WTC11 (cell line): ENCODE data around the gene RGS7. TPM values are rescaled to one million over a fixed set of nuclear protein-coding genes. Genes with fewer than 3 reads are reported as not detected.

Experiments
- ATAC-seq: fragments of 200-7000 bp; cut with Tn5 transposase; 2 replicates; pipeline ENCODE4 v1.10.0; 2021; ENCODE audit warnings: mild to moderate bottlenecking, moderate library complexity
- CTCF ChIA-PET: fragments of 300-600 bp; sonication (Branson Sonifier 250); formaldehyde crosslinking; loops from one replicate; lab custom pipeline; 2021; ENCODE audit warnings: antibody characterized with exemption; lab: Charles Lee
- POLR2A ChIA-PET: fragments of 350-600 bp; sonication (Branson Sonifier 250); formaldehyde crosslinking; loops from one replicate; lab custom pipeline; 2021; ENCODE audit warnings: antibody characterized with exemption; lab: Charles Lee
- DNase-seq: peaks from one replicate; pipeline ENCODE4 v3.0.0; 2021; ENCODE audit warnings: low spot score
- H3K27ac Mint-ChIP-seq: 2 replicates; pipeline ENCODE4 v1.8.0; 2021; ENCODE audit warnings: mixed read lengths
- H3K27me3 Mint-ChIP-seq: 2 replicates; pipeline ENCODE4 v1.8.0; 2021; ENCODE audit warnings: low read depth, mild to moderate bottlenecking, moderate library complexity, mixed read lengths
- H3K36me3 Mint-ChIP-seq: 2 replicates; pipeline ENCODE4 v1.8.0; 2021; ENCODE audit warnings: mixed read lengths
- H3K4me1 Mint-ChIP-seq: 2 replicates; pipeline ENCODE4 v1.8.0; 2022; ENCODE audit warnings: mixed read lengths
- H3K4me3 Mint-ChIP-seq: 2 replicates; pipeline ENCODE4 v1.8.0; 2021; ENCODE audit warnings: mild to moderate bottlenecking, moderate library complexity, mixed read lengths
- H3K9me3 Mint-ChIP-seq: 2 replicates; pipeline ENCODE4 v1.8.0; 2021; ENCODE audit warnings: mixed read lengths
- ATF1 ChIP-seq: sonication (generic); formaldehyde crosslinking; IDR thresholded peaks from 2 replicates; pipeline ENCODE4 v1.8.1; 2023; ENCODE audit warnings: mild to moderate bottlenecking, moderate library complexity, missing genetic modification reagents
- EMX1 ChIP-seq: fragments of 250-450 bp; sonication (Bioruptor Pico); IDR thresholded peaks from 2 replicates; pipeline ENCODE4 v1.8.0; 2021; ENCODE audit warnings: mild to moderate bottlenecking
- FOXJ3 ChIP-seq: sonication (generic); formaldehyde crosslinking; IDR thresholded peaks from 2 replicates; pipeline ENCODE4 v1.9.0; 2021; ENCODE audit warnings: missing genetic modification reagents, mild to moderate bottlenecking, borderline replicate concordance
- FOXP1 ChIP-seq: sonication (generic); formaldehyde crosslinking; IDR thresholded peaks from 2 replicates; pipeline ENCODE4 v1.8.0; 2022; ENCODE audit warnings: missing genetic modification reagents, mild to moderate bottlenecking, moderate library complexity, borderline replicate concordance
- GTF2I ChIP-seq: fragments of 250-450 bp; sonication (Bioruptor Pico); conservative IDR thresholded peaks from 2 replicates; pipeline ENCODE4 v1.4.0; 2021; ENCODE audit warnings: mild to moderate bottlenecking
- JUN ChIP-seq: sonication (generic); formaldehyde crosslinking; IDR thresholded peaks from 2 replicates; pipeline ENCODE4 v1.8.0; 2023; ENCODE audit warnings: mild to moderate bottlenecking, missing genetic modification reagents
- MXD4 ChIP-seq: fragments of 250-450 bp; sonication (Bioruptor Pico); IDR thresholded peaks from 2 replicates; pipeline ENCODE4 v1.8.0; 2021; ENCODE audit warnings: mild to moderate bottlenecking, moderate library complexity, borderline replicate concordance
- NR2C2 ChIP-seq: sonication (generic); formaldehyde crosslinking; IDR thresholded peaks from 2 replicates; pipeline ENCODE4 v1.8.0; 2022; ENCODE audit warnings: mild to moderate bottlenecking, missing genetic modification reagents
- NR3C1 ChIP-seq: sonication (generic); formaldehyde crosslinking; conservative IDR thresholded peaks from 2 replicates; pipeline ENCODE4 v1.8.1; 2023; ENCODE audit warnings: low read depth, mild to moderate bottlenecking, missing genetic modification reagents
- OVOL2 ChIP-seq: fragments of 250-450 bp; sonication (Bioruptor Pico); IDR thresholded peaks from 2 replicates; pipeline ENCODE4 v1.9.0; 2021; ENCODE audit warnings: mild to moderate bottlenecking, borderline replicate concordance
- PRRX2 ChIP-seq: fragments of 250-450 bp; sonication (Bioruptor Pico); IDR thresholded peaks from 2 replicates; pipeline ENCODE4 v1.8.0; 2021; ENCODE audit warnings: mild to moderate bottlenecking
- ZNF138 ChIP-seq: sonication (generic); formaldehyde crosslinking; conservative IDR thresholded peaks from 2 replicates; pipeline ENCODE4 v1.8.1; 2022; ENCODE audit warnings: mild to moderate bottlenecking, moderate library complexity, missing genetic modification reagents
- ZNF416 ChIP-seq: fragments of 250-450 bp; sonication (Bioruptor Pico); IDR thresholded peaks from 2 replicates; pipeline ENCODE4 v1.9.0; 2021; ENCODE audit warnings: mild to moderate bottlenecking, inconsistent platforms
- ZNF423 ChIP-seq: fragments of 250-450 bp; sonication (Bioruptor Pico); IDR thresholded peaks from 2 replicates; pipeline ENCODE4 v2.1.2; 2022; ENCODE audit warnings: mild to moderate bottlenecking, moderate library complexity
- total RNA-seq: library from RNA; stranded (reverse); gene quantifications from 3 replicates; pipeline ENCODE4 v1.2.3, GENCODE V29; 2021
- TF ChIP-seq, protein P1 (sequence below): sonication (generic); formaldehyde crosslinking; IDR thresholded peaks from 2 replicates; pipeline ENCODE4 v1.8.1; 2022; ENCODE audit warnings: missing genetic modification reagents, borderline replicate concordance
- TF ChIP-seq, protein P2 (sequence below): fragments of 250-450 bp; sonication (Bioruptor Pico); IDR thresholded peaks from 2 replicates; pipeline ENCODE4 v1.9.0; 2021; ENCODE audit warnings: mild to moderate bottlenecking
- TF ChIP-seq, protein P3 (sequence below): fragments of 250-450 bp; sonication (Bioruptor Pico); IDR thresholded peaks from 2 replicates; pipeline ENCODE4 v1.9.0; 2021; ENCODE audit warnings: mild to moderate bottlenecking
- TF ChIP-seq, protein P4 (sequence below): fragments of 250-450 bp; sonication (Bioruptor Pico); IDR thresholded peaks from 2 replicates; pipeline ENCODE4 v1.8.0; 2021; ENCODE audit warnings: mild to moderate bottlenecking
- TF ChIP-seq, protein P5 (sequence below): sonication (generic); formaldehyde crosslinking; IDR thresholded peaks from 2 replicates; pipeline ENCODE4 v1.8.1; 2022; ENCODE audit warnings: mild to moderate bottlenecking, moderate library complexity, missing genetic modification reagents
- TF ChIP-seq, protein P6 (sequence below): sonication (generic); formaldehyde crosslinking; IDR thresholded peaks from 2 replicates; pipeline ENCODE4 v1.8.0; 2023; ENCODE audit warnings: missing genetic modification reagents, mild to moderate bottlenecking, borderline replicate concordance

RGS7 gene
- total RNA-seq, 1 experiment from 2014 or later: 1.2 TPM

DNA sequence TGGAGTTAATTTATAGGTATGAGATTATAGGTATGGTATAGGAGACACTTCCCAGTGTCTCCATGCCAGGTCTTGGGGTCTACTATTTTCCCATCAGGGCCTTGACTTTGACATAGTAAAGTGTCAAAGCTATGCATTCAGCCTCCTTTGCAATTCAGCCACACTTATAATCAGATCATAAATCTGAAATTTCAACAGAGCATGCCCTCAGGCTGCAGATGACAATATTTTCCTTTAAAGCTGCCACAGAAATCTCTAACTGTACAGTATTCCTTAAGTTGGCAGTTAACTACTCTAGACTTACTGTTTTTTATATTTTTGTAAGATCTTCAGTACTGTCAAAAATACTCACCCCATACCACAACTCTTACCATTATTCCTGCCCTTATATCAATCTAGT is 30.2 kb upstream of the RGS7 start (continued):
- TF ChIP-seq PRRX2 (no peak), ZNF138 (CRISPR knock-in tag) (no peak), GTF2I (no peak), JUN (CRISPR knock-in tag) (no peak), ATF1 (CRISPR knock-in tag) (no peak)
- TF ChIP-seq, protein P1, sequence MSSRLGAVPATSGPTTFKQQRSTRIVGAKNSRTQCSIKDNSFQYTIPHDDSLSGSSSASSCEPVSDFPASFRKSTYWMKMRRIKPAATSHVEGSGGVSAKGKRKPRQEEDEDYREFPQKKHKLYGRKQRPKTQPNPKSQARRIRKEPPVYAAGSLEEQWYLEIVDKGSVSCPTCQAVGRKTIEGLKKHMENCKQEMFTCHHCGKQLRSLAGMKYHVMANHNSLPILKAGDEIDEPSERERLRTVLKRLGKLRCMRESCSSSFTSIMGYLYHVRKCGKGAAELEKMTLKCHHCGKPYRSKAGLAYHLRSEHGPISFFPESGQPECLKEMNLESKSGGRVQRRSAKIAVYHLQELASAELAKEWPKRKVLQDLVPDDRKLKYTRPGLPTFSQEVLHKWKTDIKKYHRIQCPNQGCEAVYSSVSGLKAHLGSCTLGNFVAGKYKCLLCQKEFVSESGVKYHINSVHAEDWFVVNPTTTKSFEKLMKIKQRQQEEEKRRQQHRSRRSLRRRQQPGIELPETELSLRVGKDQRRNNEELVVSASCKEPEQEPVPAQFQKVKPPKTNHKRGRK (CRISPR knock-in tag): no peak
- TF ChIP-seq, protein P2, sequence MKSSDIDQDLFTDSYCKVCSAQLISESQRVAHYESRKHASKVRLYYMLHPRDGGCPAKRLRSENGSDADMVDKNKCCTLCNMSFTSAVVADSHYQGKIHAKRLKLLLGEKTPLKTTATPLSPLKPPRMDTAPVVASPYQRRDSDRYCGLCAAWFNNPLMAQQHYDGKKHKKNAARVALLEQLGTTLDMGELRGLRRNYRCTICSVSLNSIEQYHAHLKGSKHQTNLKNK (CRISPR knock-in tag): no peak
- TF ChIP-seq, protein P3, sequence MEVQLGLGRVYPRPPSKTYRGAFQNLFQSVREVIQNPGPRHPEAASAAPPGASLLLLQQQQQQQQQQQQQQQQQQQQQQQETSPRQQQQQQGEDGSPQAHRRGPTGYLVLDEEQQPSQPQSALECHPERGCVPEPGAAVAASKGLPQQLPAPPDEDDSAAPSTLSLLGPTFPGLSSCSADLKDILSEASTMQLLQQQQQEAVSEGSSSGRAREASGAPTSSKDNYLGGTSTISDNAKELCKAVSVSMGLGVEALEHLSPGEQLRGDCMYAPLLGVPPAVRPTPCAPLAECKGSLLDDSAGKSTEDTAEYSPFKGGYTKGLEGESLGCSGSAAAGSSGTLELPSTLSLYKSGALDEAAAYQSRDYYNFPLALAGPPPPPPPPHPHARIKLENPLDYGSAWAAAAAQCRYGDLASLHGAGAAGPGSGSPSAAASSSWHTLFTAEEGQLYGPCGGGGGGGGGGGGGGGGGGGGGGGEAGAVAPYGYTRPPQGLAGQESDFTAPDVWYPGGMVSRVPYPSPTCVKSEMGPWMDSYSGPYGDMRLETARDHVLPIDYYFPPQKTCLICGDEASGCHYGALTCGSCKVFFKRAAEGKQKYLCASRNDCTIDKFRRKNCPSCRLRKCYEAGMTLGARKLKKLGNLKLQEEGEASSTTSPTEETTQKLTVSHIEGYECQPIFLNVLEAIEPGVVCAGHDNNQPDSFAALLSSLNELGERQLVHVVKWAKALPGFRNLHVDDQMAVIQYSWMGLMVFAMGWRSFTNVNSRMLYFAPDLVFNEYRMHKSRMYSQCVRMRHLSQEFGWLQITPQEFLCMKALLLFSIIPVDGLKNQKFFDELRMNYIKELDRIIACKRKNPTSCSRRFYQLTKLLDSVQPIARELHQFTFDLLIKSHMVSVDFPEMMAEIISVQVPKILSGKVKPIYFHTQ: no peak
- TF ChIP-seq, protein P4, sequence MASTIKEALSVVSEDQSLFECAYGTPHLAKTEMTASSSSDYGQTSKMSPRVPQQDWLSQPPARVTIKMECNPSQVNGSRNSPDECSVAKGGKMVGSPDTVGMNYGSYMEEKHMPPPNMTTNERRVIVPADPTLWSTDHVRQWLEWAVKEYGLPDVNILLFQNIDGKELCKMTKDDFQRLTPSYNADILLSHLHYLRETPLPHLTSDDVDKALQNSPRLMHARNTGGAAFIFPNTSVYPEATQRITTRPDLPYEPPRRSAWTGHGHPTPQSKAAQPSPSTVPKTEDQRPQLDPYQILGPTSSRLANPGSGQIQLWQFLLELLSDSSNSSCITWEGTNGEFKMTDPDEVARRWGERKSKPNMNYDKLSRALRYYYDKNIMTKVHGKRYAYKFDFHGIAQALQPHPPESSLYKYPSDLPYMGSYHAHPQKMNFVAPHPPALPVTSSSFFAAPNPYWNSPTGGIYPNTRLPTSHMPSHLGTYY (CRISPR knock-in tag): no peak

DNA sequence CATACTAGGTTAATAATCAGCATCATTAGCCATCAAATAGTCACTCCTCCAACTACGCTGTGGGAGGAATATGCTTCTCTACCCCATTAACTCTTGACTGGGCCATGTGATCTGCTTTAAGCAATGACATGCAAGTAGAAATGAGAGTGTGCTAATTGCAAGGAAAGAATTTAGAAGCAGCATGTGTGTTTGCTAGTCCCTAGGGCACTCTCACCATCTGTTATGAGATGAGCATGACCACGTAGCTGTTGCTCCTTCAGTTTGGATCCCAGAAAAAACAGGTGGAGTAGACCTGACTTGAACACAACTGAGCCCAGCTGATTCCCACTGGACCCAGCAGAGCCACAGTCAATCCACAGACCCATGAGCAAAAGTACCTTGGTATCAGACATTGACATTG is 19.7 kb upstream of the RGS7 start:
- POLR2A ChIA-PET: no interaction called here
- no peak overlapping the region for H3K4me3 Mint-ChIP-seq
- no peaks in the 10 kb centered on the region for H3K4me1 Mint-ChIP-seq
- CTCF ChIA-PET: no interaction called here
- no peaks in the 10 kb centered on the region for H3K27me3 Mint-ChIP-seq
- TF ChIP-seq ATF1 (CRISPR knock-in tag): no peak
- TF ChIP-seq EMX1: no peak
- no peak for TF ChIP-seq MXD4 (CRISPR knock-in tag)
- TF ChIP-seq PRRX2: no peak
- DNase-seq (no peak), ATAC-seq (no peak)
- H3K36me3 Mint-ChIP-seq: no peaks in the 10 kb centered on the region
- H3K27ac Mint-ChIP-seq: no peak overlapping the region
- H3K9me3 Mint-ChIP-seq: peaks cover 7% of the 10 kb centered on the region

DNA sequence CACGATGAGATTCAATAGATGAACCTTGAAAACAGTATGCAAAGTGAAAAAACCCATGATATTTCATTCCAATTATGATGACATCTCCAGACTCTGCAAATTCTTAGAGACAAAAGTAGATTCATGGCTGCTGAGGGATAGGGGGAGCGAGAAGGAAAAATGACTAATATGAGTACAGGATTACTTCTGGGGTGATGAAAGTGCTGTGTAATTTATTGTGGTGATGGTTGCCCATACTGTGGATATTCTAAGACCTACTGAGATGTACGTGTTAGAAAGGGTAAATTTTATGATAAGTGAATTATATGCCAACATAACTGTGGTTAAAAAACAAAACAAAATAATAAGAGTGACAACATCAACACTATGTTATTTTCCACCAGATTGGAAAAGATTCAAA is 18.9 kb upstream of the RGS7 start:
- Mint-ChIP-seq H3K9me3 (peaks cover 5% of the 10 kb centered on the region), H3K27me3 (no peaks in the 10 kb centered on the region), H3K4me3 (no peak overlapping the region), H3K36me3 (no peaks in the 10 kb centered on the region), H3K4me1 (no peaks in the 10 kb centered on the region), H3K27ac (no peak overlapping the region)
- DNase-seq: no peak
- CTCF ChIA-PET: no interaction called here
- ATAC-seq: no peak
- TF ChIP-seq FOXJ3 (CRISPR knock-in tag) (no peak), OVOL2 (CRISPR knock-in tag) (no peak), PRRX2 (no peak)
- TF ChIP-seq, protein P5, sequence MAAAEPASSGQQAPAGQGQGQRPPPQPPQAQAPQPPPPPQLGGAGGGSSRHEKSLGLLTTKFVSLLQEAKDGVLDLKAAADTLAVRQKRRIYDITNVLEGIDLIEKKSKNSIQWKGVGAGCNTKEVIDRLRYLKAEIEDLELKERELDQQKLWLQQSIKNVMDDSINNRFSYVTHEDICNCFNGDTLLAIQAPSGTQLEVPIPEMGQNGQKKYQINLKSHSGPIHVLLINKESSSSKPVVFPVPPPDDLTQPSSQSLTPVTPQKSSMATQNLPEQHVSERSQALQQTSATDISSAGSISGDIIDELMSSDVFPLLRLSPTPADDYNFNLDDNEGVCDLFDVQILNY: no peak
- POLR2A ChIA-PET: no interaction called here

DNA sequence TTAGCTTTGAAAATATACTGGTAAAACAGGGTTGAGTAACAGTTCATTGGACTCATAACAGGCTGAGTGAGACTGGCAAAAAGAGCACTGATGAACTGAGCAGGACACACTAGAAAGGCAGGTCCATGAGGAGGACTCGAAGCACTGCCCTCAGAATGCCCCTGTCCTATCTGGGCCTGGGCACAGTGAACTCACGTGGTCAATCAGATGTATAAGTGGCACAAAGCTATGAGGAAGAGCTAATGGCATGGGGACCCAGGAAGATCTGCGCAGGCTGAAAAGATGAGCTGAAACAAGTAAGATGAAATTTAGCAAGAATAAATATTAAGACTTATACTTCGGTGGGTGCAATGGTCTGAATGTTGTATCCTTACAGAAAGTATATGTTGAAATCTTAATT is 9.2 kb upstream of the RGS7 start:
- H3K9me3 Mint-ChIP-seq: peaks cover 8% of the 10 kb centered on the region; the same call in 1 of the 2 replicates
- H3K4me1 Mint-ChIP-seq: no peaks in the 10 kb centered on the region
- H3K4me3 Mint-ChIP-seq: no peak overlapping the region
- CTCF ChIA-PET: interaction anchor here (0.7 kb wide), 1 partner anchor 1136 kb away, joined by 4 read pairs; no protein-coding TSS in a partner anchor
- no peak overlapping the region for H3K27ac Mint-ChIP-seq
- H3K27me3 Mint-ChIP-seq: no peaks in the 10 kb centered on the region
- DNase-seq (no peak), ATAC-seq (no peak)
- H3K36me3 Mint-ChIP-seq: no peaks in the 10 kb centered on the region
- POLR2A ChIA-PET: no interaction called here
- no peak for TF ChIP-seq PRRX2
- TF ChIP-seq, protein P6, sequence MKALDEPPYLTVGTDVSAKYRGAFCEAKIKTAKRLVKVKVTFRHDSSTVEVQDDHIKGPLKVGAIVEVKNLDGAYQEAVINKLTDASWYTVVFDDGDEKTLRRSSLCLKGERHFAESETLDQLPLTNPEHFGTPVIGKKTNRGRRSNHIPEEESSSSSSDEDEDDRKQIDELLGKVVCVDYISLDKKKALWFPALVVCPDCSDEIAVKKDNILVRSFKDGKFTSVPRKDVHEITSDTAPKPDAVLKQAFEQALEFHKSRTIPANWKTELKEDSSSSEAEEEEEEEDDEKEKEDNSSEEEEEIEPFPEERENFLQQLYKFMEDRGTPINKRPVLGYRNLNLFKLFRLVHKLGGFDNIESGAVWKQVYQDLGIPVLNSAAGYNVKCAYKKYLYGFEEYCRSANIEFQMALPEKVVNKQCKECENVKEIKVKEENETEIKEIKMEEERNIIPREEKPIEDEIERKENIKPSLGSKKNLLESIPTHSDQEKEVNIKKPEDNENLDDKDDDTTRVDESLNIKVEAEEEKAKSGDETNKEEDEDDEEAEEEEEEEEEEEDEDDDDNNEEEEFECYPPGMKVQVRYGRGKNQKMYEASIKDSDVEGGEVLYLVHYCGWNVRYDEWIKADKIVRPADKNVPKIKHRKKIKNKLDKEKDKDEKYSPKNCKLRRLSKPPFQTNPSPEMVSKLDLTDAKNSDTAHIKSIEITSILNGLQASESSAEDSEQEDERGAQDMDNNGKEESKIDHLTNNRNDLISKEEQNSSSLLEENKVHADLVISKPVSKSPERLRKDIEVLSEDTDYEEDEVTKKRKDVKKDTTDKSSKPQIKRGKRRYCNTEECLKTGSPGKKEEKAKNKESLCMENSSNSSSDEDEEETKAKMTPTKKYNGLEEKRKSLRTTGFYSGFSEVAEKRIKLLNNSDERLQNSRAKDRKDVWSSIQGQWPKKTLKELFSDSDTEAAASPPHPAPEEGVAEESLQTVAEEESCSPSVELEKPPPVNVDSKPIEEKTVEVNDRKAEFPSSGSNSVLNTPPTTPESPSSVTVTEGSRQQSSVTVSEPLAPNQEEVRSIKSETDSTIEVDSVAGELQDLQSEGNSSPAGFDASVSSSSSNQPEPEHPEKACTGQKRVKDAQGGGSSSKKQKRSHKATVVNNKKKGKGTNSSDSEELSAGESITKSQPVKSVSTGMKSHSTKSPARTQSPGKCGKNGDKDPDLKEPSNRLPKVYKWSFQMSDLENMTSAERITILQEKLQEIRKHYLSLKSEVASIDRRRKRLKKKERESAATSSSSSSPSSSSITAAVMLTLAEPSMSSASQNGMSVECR (CRISPR knock-in tag): no peak
- TF ChIP-seq ZNF416 (CRISPR knock-in tag): no peak
- no peak for TF ChIP-seq NR3C1
- TF ChIP-seq NR2C2: no peak
- no peak for TF ChIP-seq ZNF423
- TF ChIP-seq FOXJ3 (CRISPR knock-in tag): no peak
- no peak for TF ChIP-seq MXD4 (CRISPR knock-in tag)
- TF ChIP-seq FOXP1 (CRISPR knock-in tag): no peak
